ENCODE measurements around the gene CDCP1.
"Not testable (repeated sequence)": the region's sequence is repeated elsewhere in the genome, so short reads cannot be mapped to it uniquely, and the experiment has no call there.

CDCP1 gene

GRCh38 chr3:45170096-45170495 lies 23.9 kb upstream of the CDCP1 start:
- DNase-seq (ENCODE audit: low spot score): no peak

- no peak for DNase-seq (ENCODE audit: low spot score)
Measured at GRCh38 chr3:45169125-45169904, 23.1 kb upstream of the CDCP1 start.

GRCh38 chr3:45168451-45168850 lies 22.3 kb upstream of the CDCP1 start:
- no peak for DNase-seq (ENCODE audit: low spot score)

GRCh38 chr3:45167011-45167911 lies 21.1 kb upstream of the CDCP1 start:
- DNase-seq (ENCODE audit: low spot score): peak; percentile 66

GRCh38 chr3:45166321-45166879 lies 20.2 kb upstream of the CDCP1 start:
- no peak for DNase-seq (ENCODE audit: low spot score)

- DNase-seq (ENCODE audit: low spot score): no peak
Measured at GRCh38 chr3:45165497-45166283, 19.5 kb upstream of the CDCP1 start.

- DNase-seq (ENCODE audit: low spot score): no peak
Measured at GRCh38 chr3:45164056-45164455, 17.9 kb upstream of the CDCP1 start.

GRCh38 chr3:45163481-45163880 lies 17.3 kb upstream of the CDCP1 start:
- no peak for DNase-seq (ENCODE audit: low spot score)

GRCh38 chr3:45154641-45155147 lies 8.5 kb upstream of the CDCP1 start:
- no peak for DNase-seq (ENCODE audit: low spot score)

- no peak for DNase-seq (ENCODE audit: low spot score)
Measured at GRCh38 chr3:45153658-45154437, 7.7 kb upstream of the CDCP1 start.

GRCh38 chr3:45152307-45152706 lies 6.1 kb upstream of the CDCP1 start:
- DNase-seq (ENCODE audit: low spot score): no peak

- no peak for DNase-seq (ENCODE audit: low spot score)
Measured at GRCh38 chr3:45151100-45151499, 4.9 kb upstream of the CDCP1 start.

- DNase-seq (ENCODE audit: low spot score): no peak
Measured at GRCh38 chr3:45148921-45149320, 2.7 kb upstream of the CDCP1 start.

GRCh38 chr3:45145223-45145622 lies 955 bp downstream of the CDCP1 start:
- no peak for DNase-seq (ENCODE audit: low spot score)

- DNase-seq (ENCODE audit: low spot score): peak; percentile 33
Measured at GRCh38 chr3:45143673-45144671, 2.2 kb downstream of the CDCP1 start.

- DNase-seq (ENCODE audit: low spot score): not testable (repeated sequence)
Measured at GRCh38 chr3:45140770-45141155, 5.4 kb downstream of the CDCP1 start.

GRCh38 chr3:45140141-45140769 lies 5.9 kb downstream of the CDCP1 start:
- DNase-seq (ENCODE audit: low spot score): no peak

- DNase-seq (ENCODE audit: low spot score): no peak
Measured at GRCh38 chr3:45139372-45140140, 6.6 kb downstream of the CDCP1 start.

All from putamen (tissue), 1 donor.